NT2/D1 (cell line): Measurements from ENCODE around the gene KIR3DL3.
"Not testable (repeated sequence)": the region's sequence is repeated elsewhere in the genome, so short reads cannot be mapped to it uniquely, and the experiment has no call there.

Experiments
- DNase-seq: peaks from one replicate; pipeline ENCODE4 v3.0.0-alpha.2; 2011; ENCODE audit warnings: low read depth, low spot score
- H3K27me3 ChIP-seq: 2 replicates; pipeline ENCODE4 v1.6.0; 2011; ENCODE audit warnings: mild to moderate bottlenecking; ENCODE audit not compliant: insufficient read length, insufficient read depth
- H3K36me3 ChIP-seq: 2 replicates; pipeline ENCODE4 v1.6.1; 2011; ENCODE audit warnings: mild to moderate bottlenecking, low read length, mixed read lengths; ENCODE audit not compliant: insufficient read depth, insufficient read length
- H3K4me1 ChIP-seq: 2 replicates; pipeline ENCODE4 v1.5.1; 2011; ENCODE audit not compliant: insufficient read depth, insufficient read length
- H3K4me3 ChIP-seq: 2 replicates; pipeline ENCODE4 v1.5.1; 2011; ENCODE audit warnings: low read depth; ENCODE audit not compliant: insufficient read length
- H3K9ac ChIP-seq: 2 replicates; pipeline ENCODE4 v1.6.0; 2011; ENCODE audit warnings: low read depth; ENCODE audit not compliant: insufficient read length
- H3K9me3 ChIP-seq: 2 replicates; pipeline ENCODE4 v1.5.1; 2011; ENCODE audit warnings: mild to moderate bottlenecking, low read length; ENCODE audit not compliant: insufficient read depth
- SUZ12 ChIP-seq: IDR thresholded peaks from 2 replicates; pipeline ENCODE4 v1.6.1; 2011; ENCODE audit not compliant: insufficient read length, insufficient read depth; ENCODE audit errors: extremely low read depth
- YY1 ChIP-seq: IDR thresholded peaks from 2 replicates; pipeline ENCODE4 v1.6.1; 2011; ENCODE audit not compliant: insufficient read length, insufficient read depth
- ZNF274 ChIP-seq: IDR thresholded peaks from 2 replicates; pipeline ENCODE4 v1.6.1; 2011; ENCODE audit warnings: mild to moderate bottlenecking, low read depth, low read length

Gene KIR3DL3

DNA sequence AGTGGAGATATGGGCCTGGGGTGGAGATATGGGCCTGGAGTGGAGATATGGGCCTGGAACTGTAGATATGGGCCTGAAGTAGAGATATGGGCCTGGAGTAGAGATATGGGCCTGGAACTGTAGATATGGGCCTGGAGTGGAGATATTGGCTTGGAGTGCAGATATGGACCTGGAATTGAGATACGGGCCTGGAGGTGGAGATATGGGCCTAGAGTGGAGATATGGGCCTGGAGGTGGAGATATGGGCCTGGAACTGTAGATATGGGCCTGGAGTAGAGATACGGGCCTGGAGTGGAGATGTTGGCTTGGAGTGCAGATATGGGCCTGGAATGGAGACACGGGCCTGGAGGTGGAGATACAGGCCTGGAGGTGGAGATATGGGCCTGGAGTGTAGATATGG is 402 bp downstream of the KIR3DL3 start:
- H3K9ac ChIP-seq, result no peak overlapping the region
- no peaks in the 10 kb centered on the region for H3K4me1 ChIP-seq
- H3K9me3 ChIP-seq, result peaks cover 6% of the 10 kb centered on the region; the same call in 1 of the 2 replicates
- no peak for DNase-seq
- no peak overlapping the region for H3K4me3 ChIP-seq
- H3K27me3 ChIP-seq, result peaks cover 32% of the 10 kb centered on the region
- TF ChIP-seq SUZ12 (no peak), YY1 (no peak), ZNF274 (no peak)
- H3K36me3 ChIP-seq, result no peaks in the 10 kb centered on the region

DNA sequence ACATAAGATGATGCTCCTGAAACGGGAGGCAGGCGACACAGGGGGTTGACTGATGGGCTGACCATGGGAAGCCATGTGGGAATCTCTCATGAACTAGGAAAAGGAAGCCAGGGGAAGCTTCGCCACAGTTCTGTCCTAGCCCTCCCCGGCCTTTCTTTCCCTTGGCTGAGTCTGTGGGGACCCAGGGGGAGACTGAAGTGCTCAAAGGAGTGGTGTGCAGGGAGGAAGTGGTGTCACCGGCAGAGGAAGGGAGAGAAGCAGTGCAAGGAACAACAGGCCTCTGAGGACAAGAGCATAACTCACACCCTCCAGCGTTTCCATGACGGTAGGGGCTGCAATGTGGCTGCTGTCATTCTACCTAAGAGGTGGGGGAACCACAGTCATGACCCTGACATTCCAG is 1.1 kb downstream of the KIR3DL3 start:
- H3K4me3 ChIP-seq, result no peak overlapping the region
- peaks cover 6% of the 10 kb centered on the region; the same call in 1 of the 2 replicates for H3K9me3 ChIP-seq
- no peaks in the 10 kb centered on the region for H3K4me1 ChIP-seq
- TF ChIP-seq YY1 (no peak), SUZ12 (no peak), ZNF274 (no peak)
- H3K27me3 ChIP-seq, result peaks cover 35% of the 10 kb centered on the region
- DNase-seq, result no peak
- no peak overlapping the region for H3K9ac ChIP-seq
- H3K36me3 ChIP-seq, result no peaks in the 10 kb centered on the region

DNA sequence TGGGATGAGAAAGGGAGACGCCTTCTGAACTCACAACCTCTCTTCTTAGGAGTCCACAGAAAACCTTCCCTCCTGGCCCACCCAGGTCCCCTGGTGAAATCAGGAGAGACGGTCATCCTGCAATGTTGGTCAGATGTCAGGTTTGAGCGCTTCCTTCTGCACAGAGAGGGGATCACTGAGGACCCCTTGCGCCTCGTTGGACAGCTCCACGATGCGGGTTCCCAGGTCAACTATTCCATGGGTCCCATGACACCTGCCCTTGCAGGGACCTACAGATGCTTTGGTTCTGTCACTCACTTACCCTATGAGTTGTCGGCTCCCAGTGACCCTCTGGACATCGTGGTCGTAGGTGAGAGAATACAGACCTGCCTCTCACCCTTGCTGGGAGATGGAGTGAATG is 3.3 kb downstream of the KIR3DL3 start:
- H3K4me3 ChIP-seq, result no peak overlapping the region
- no peaks in the 10 kb centered on the region for H3K4me1 ChIP-seq
- H3K9me3 ChIP-seq, result no peaks in the 10 kb centered on the region
- DNase-seq, result no peak
- no peaks in the 10 kb centered on the region for H3K36me3 ChIP-seq
- TF ChIP-seq ZNF274 (no peak), YY1 (no peak), SUZ12 (no peak)
- H3K27me3 ChIP-seq, result peaks cover 38% of the 10 kb centered on the region
- H3K9ac ChIP-seq, result no peak overlapping the region

- H3K27me3 ChIP-seq, result peaks cover 38% of the 10 kb centered on the region
- H3K9ac ChIP-seq, result no peak overlapping the region
- H3K4me1 ChIP-seq, result no peaks in the 10 kb centered on the region
- TF ChIP-seq YY1, result no peak
- no peak for TF ChIP-seq ZNF274
- no peak for TF ChIP-seq SUZ12
- no peaks in the 10 kb centered on the region for H3K9me3 ChIP-seq
- H3K36me3 ChIP-seq, result no peaks in the 10 kb centered on the region
- DNase-seq, result no peak
- no peak overlapping the region for H3K4me3 ChIP-seq
These were observed 3.9 kb downstream of the KIR3DL3 start for GRCh38 chr19:54728167-54728566.

- peaks cover 38% of the 10 kb centered on the region for H3K27me3 ChIP-seq
- H3K4me3 ChIP-seq, result no peak overlapping the region
- H3K4me1 ChIP-seq, result no peaks in the 10 kb centered on the region
- no peaks in the 10 kb centered on the region for H3K9me3 ChIP-seq
- no peak overlapping the region for H3K9ac ChIP-seq
- TF ChIP-seq SUZ12 (no peak), ZNF274 (no peak), YY1 (no peak)
- DNase-seq, result no peak
- no peaks in the 10 kb centered on the region for H3K36me3 ChIP-seq
These were observed 5.4 kb downstream of the KIR3DL3 start for GRCh38 chr19:54729416-54730188.

DNA sequence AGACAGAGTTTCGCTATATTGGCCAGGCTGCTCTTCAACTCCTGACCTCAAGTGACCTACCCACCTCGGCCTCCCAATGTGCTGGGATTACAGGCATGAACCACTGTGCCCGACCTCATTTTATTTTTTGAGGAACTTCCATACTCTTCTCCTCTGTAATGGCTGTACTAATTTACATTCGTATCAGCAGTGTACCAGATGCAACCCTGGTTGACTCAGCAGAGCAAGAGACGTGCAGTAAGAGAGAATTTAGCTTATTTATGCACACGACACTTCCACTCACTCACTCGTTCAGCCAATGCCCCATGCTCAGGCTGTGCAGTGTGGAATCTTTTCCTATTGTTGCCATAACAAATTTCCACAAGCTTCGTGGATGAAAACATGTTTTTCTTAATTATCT is 6.9 kb downstream of the KIR3DL3 start:
- DNase-seq, result no peak
- H3K27me3 ChIP-seq, result peaks cover 38% of the 10 kb centered on the region
- H3K4me3 ChIP-seq, result no peak overlapping the region
- no peaks in the 10 kb centered on the region for H3K4me1 ChIP-seq
- H3K36me3 ChIP-seq, result no peaks in the 10 kb centered on the region
- H3K9ac ChIP-seq, result no peak overlapping the region
- no peaks in the 10 kb centered on the region for H3K9me3 ChIP-seq
- no peak for TF ChIP-seq SUZ12
- no peak for TF ChIP-seq YY1
- TF ChIP-seq ZNF274, result no peak

DNA sequence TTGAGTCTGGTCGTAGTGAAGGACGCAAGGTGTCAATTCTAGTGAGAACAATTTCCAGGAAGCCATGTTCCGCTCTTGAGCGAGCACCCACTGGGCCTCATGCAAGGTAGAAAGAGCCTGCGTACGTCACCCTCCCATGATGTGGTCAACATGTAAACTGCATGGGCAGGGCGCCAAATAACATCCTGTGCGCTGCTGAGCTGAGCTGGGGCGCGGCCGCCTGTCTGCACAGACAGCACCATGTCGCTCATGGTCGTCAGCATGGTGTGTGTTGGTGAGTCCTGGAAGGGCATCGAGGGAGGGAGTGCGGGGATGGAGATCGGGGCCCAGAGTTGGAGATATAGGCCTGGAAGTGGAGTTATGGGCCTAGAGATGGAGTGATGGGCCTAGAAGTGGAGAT is 14.1 kb downstream of the KIR3DL3 start, which contains the start of gene KIR2DL3:
Gene KIR2DL3, plus strand, starts transcription at position 208 of the 400 bp plus-strand sequence. Its CDS starts 33 bp downstream, at position 241.
- H3K36me3 ChIP-seq, H3K9me3 ChIP-seq, DNase-seq, H3K4me1 ChIP-seq, H3K4me3 ChIP-seq, H3K9ac ChIP-seq, H3K27me3 ChIP-seq: not testable (repeated sequence)

GRCh38 chr19:54738715-54739114 is 14.5 kb downstream of the KIR3DL3 start:
- H3K4me1 ChIP-seq, result no peaks in the 10 kb centered on the region
- no peak overlapping the region for H3K4me3 ChIP-seq
- no peaks in the 10 kb centered on the region for H3K36me3 ChIP-seq
- TF ChIP-seq YY1 (no peak), ZNF274 (no peak), SUZ12 (no peak)
- no peaks in the 10 kb centered on the region for H3K9me3 ChIP-seq
- DNase-seq, result no peak
- H3K27me3 ChIP-seq, result no peaks in the 10 kb centered on the region
- H3K9ac ChIP-seq, result no peak overlapping the region
